Common myeloid progenitor, CD34-positive (primary cell): ENCODE measurements around the gene ZDHHC8.

Source experiments
- CTCF ChIA-PET: fragments of 350-600 bp; sonication (Branson Sonifier 250); formaldehyde crosslinking; loops from one replicate; lab custom pipeline; 2021; ENCODE audit warnings: antibody characterized with exemption; lab: Charles Lee
- POLR2A ChIA-PET: fragments of 350-600 bp; sonication (Branson Sonifier 250); formaldehyde crosslinking; loops from one replicate; lab custom pipeline; 2021; ENCODE audit warnings: antibody characterized with exemption; lab: Charles Lee
- DNase-seq, 3 donors: peaks; one replicate each; pipeline versions ENCODE4 v3.0.0 to v3.0.0-alpha.2; 2013
- H3K27ac ChIP-seq, 2 experiments: 1 replicate in 1 of 2; 2 replicates in 1 of 2; pipeline ENCODE4 v1.7.0; 2013; ENCODE audit warnings: inconsistent platforms in 2 of 2, low read length in 2 of 2, mild to moderate bottlenecking in 2 of 2, low read depth in 1 of 2, moderate library complexity in 1 of 2; ENCODE audit not compliant: severe bottlenecking in 2 of 2, insufficient read depth in 1 of 2, poor library complexity in 1 of 2
- H3K27me3 ChIP-seq, 5 experiments: replicated peaks in 2 of 5; 1 replicate in 3 of 5; 2 replicates in 2 of 5; pipeline versions ENCODE4 v1.6.1 to v1.7.0; 2013; ENCODE audit warnings: low read length in 4 of 5, mild to moderate bottlenecking in 2 of 5, moderate library complexity in 2 of 5, inconsistent platforms in 1 of 5; ENCODE audit not compliant: insufficient read depth in 5 of 5, control insufficient read depth in 4 of 5
- H3K36me3 ChIP-seq, 4 experiments: 1 replicate in 2 of 4; 2 replicates in 2 of 4; pipeline versions ENCODE4 v1.6.1 to v1.7.0; 2013; ENCODE audit warnings: low read length in 3 of 4, control low read depth in 1 of 4, mild to moderate bottlenecking in 1 of 4; ENCODE audit not compliant: control insufficient read depth in 4 of 4, insufficient read depth in 4 of 4
- H3K4me1 ChIP-seq, 4 experiments: 1 replicate in 3 of 4; 2 replicates in 1 of 4; pipeline versions ENCODE4 v1.6.1 to v1.7.1; 2013; ENCODE audit warnings: low read length in 3 of 4, mild to moderate bottlenecking in 3 of 4, control low read depth in 1 of 4, inconsistent platforms in 1 of 4, moderate library complexity in 1 of 4; ENCODE audit not compliant: control insufficient read depth in 4 of 4, insufficient read depth in 4 of 4; ENCODE audit errors: control extremely low read depth in 1 of 4
- H3K4me3 ChIP-seq, 7 experiments: 1 replicate in 4 of 7; 2 replicates in 3 of 7; pipeline versions ENCODE4 v1.5.1 to v1.7.0; 2013; ENCODE audit warnings: mild to moderate bottlenecking in 7 of 7, low read length in 6 of 7, moderate library complexity in 6 of 7, inconsistent platforms in 2 of 7, low read depth in 2 of 7, control low read depth in 1 of 7; ENCODE audit not compliant: insufficient read depth in 4 of 7, control insufficient read depth in 1 of 7; ENCODE audit errors: extremely low read depth in 1 of 7
- H3K9me3 ChIP-seq, 5 experiments: 1 replicate in 4 of 5; 2 replicates in 1 of 5; pipeline versions ENCODE4 v1.6.1 to v1.7.1; 2013; ENCODE audit warnings: low read length in 4 of 5, mild to moderate bottlenecking in 2 of 5, inconsistent platforms in 1 of 5, low read depth in 1 of 5, moderate library complexity in 1 of 5; ENCODE audit not compliant: control insufficient read depth in 4 of 5, insufficient read depth in 2 of 5; ENCODE audit errors: control extremely low read depth in 1 of 5
- WGBS: methylation state at CpG from one replicate; pipeline ENCODE4 v1.1.5; 2013; ENCODE audit not compliant: insufficient coverage; 5-methylcytosine and 5-hydroxymethylcytosine counted together

ZDHHC8 gene

GRCh38 chr22:20111045-20111688 is 20.4 kb upstream of the ZDHHC8 start:
- H3K36me3 ChIP-seq = peaks cover 5 to 95% (median 71%) of the 10 kb centered on the region in 4 experiments
- POLR2A ChIA-PET = no interaction called here

GRCh38 chr22:20111689-20112622 is 19.6 kb upstream of the ZDHHC8 start:
- Histone ChIP-seq H3K4me3 (no peak overlapping the region), H3K27me3 (no peaks in the 10 kb centered on the region), H3K9me3 (no peaks in the 10 kb centered on the region), H3K27ac (peak overlapping the region in 1 of 2 experiments; percentile 49), H3K4me1 (peaks cover 0 to 22% (median 13%) of the 10 kb centered on the region in 4 experiments), H3K36me3 (peaks cover 2 to 87% (median 64%) of the 10 kb centered on the region in 4 experiments)
- CTCF ChIA-PET = interaction anchor here (0.9 to 1.9 kb wide), 4 partner anchors 10 to 90 kb away, joined by 3 to 5 read pairs (median 4); no protein-coding TSS in a partner anchor
- no peak for DNase-seq
- 100% methylated on average over 3 of the region's 7 CpGs for WGBS
- POLR2A ChIA-PET = no interaction called here

More at GRCh38 chr22:20111045-20111688, 20.4 kb upstream of the ZDHHC8 start:
- no peaks in the 10 kb centered on the region for H3K9me3 ChIP-seq
- no peaks in the 10 kb centered on the region for H3K27me3 ChIP-seq
- peak overlapping the region in 1 of 2 experiments; percentile 5 for H3K27ac ChIP-seq
- peak; percentile 60 to 81 (median 72) for DNase-seq
- WGBS = 77% methylated on average over 8 of the region's 14 CpGs
- CTCF ChIA-PET = interaction anchor here (0.9 to 1.9 kb wide), 4 partner anchors 9 to 89 kb away, joined by 3 to 5 read pairs (median 4); no protein-coding TSS in a partner anchor
- H3K4me1 ChIP-seq = peaks cover 0 to 18% (median 8%) of the 10 kb centered on the region in 4 experiments
- H3K4me3 ChIP-seq = no peak overlapping the region

GRCh38 chr22:20112623-20113511 is 18.7 kb upstream of the ZDHHC8 start:
- peaks cover 0 to 78% (median 55%) of the 10 kb centered on the region in 4 experiments for H3K36me3 ChIP-seq
- DNase-seq = no peak
- ChIA-PET CTCF (interaction anchor here (0.9 to 1.0 kb wide), 2 partner anchors 11 to 12 kb away, joined by 3 read pairs; no protein-coding TSS in a partner anchor), POLR2A (no interaction called here)
- no peaks in the 10 kb centered on the region for H3K27me3 ChIP-seq
- H3K4me1 ChIP-seq = peaks cover 0 to 22% (median 13%) of the 10 kb centered on the region in 4 experiments
- H3K27ac ChIP-seq = no peak overlapping the region
- WGBS = 99% methylated on average over 14 of the region's 26 CpGs
- H3K9me3 ChIP-seq = no peaks in the 10 kb centered on the region
- H3K4me3 ChIP-seq = no peak overlapping the region

GRCh38 chr22:20113551-20114310 is 17.9 kb upstream of the ZDHHC8 start:
- POLR2A ChIA-PET = no interaction called here
- 97% methylated on average over 16 of the region's 19 CpGs for WGBS

GRCh38 chr22:20114506-20115475 is 16.8 kb upstream of the ZDHHC8 start:
- Histone ChIP-seq H3K27ac (peak overlapping the region in 1 of 2 experiments; percentile 96), H3K9me3 (no peaks in the 10 kb centered on the region), H3K27me3 (no peaks in the 10 kb centered on the region), H3K4me3 (no peak overlapping the region), H3K36me3 (peaks cover under 1 to 74% (median 42%) of the 10 kb centered on the region in 4 experiments), H3K4me1 (peaks cover 10 to 37% (median 26%) of the 10 kb centered on the region in 4 experiments)
- CTCF ChIA-PET = interaction anchor here (1.5 kb wide), 1 partner anchor 14 kb away, joined by 5 read pairs; no protein-coding TSS in a partner anchor
- DNase-seq = no peak
- WGBS = 95% methylated on average over 33 of the region's 36 CpGs
- POLR2A ChIA-PET = no interaction called here

More at GRCh38 chr22:20113551-20114310, 17.9 kb upstream of the ZDHHC8 start:
- Histone ChIP-seq H3K4me1 (peaks cover 7 to 30% (median 22%) of the 10 kb centered on the region in 4 experiments), H3K4me3 (no peak overlapping the region), H3K27ac (no peak overlapping the region), H3K36me3 (peaks cover 0 to 74% (median 47%) of the 10 kb centered on the region in 4 experiments), H3K27me3 (no peaks in the 10 kb centered on the region), H3K9me3 (no peaks in the 10 kb centered on the region)
- CTCF ChIA-PET = no interaction called here
- no peak for DNase-seq
